Progenitor cell of endocrine pancreas (in vitro differentiated cells): ENCODE measurements around the gene ELN. TPM values are rescaled to one million over a fixed set of nuclear protein-coding genes. Genes with fewer than 3 reads are reported as not detected.

Experiments used
- DNase-seq: peaks from one replicate; pipeline ENCODE4 v3.0.0; 2021; ENCODE audit warnings: low spot score; ENCODE audit not compliant: unreplicated experiment
- H3K27ac Mint-ChIP-seq: 2 replicates; pipeline ENCODE4 v1.8.0; 2021; ENCODE audit warnings: mild to moderate bottlenecking, moderate library complexity, mixed read lengths
- H3K27me3 Mint-ChIP-seq: 2 replicates; pipeline ENCODE4 v1.8.0; 2021; ENCODE audit warnings: mixed read lengths
- H3K36me3 Mint-ChIP-seq: 2 replicates; pipeline ENCODE4 v1.8.0; 2022; ENCODE audit warnings: mixed read lengths; ENCODE audit not compliant: insufficient read depth
- H3K4me1 Mint-ChIP-seq: 2 replicates; pipeline ENCODE4 v1.8.0; 2021; ENCODE audit warnings: low read depth, mixed read lengths
- H3K4me3 Mint-ChIP-seq: 2 replicates; pipeline ENCODE4 v1.8.0; 2021; ENCODE audit warnings: low read depth, mild to moderate bottlenecking, moderate library complexity, mixed read lengths
- H3K9me3 Mint-ChIP-seq: 2 replicates; pipeline ENCODE4 v1.8.0; 2021; ENCODE audit warnings: low read depth, mixed read lengths
- CTCF ChIP-seq: fragments of 200-600 bp; sonication (generic); IDR thresholded peaks from one replicate; pipeline ENCODE4 v1.5.0; 2021; ENCODE audit warnings: antibody characterized with exemption, mild to moderate bottlenecking; ENCODE audit not compliant: unreplicated experiment
- total RNA-seq: library from RNA; stranded (reverse); gene quantifications from 2 replicates; pipeline ENCODE4 v1.2.1, GENCODE V29; 2021

Gene ELN
- total RNA-seq, 1 donor from 2014 or later: 0.26 TPM

GRCh38 chr7:74071121-74071520 is 43.1 kb downstream of the ELN start:
- Mint-ChIP-seq H3K4me3 (no peak overlapping the region), H3K36me3 (no peaks in the 10 kb centered on the region), H3K9me3 (no peaks in the 10 kb centered on the region), H3K27me3 (no peaks in the 10 kb centered on the region), H3K27ac (no peak overlapping the region), H3K4me1 (no peaks in the 10 kb centered on the region)
- TF ChIP-seq CTCF: no peak
- no peak for DNase-seq

GRCh38 chr7:74074770-74075169 is 46.8 kb downstream of the ELN start:
- H3K27ac Mint-ChIP-seq: no peak overlapping the region
- no peaks in the 10 kb centered on the region for H3K36me3 Mint-ChIP-seq
- no peaks in the 10 kb centered on the region for H3K27me3 Mint-ChIP-seq
- H3K4me1 Mint-ChIP-seq: no peaks in the 10 kb centered on the region
- no peak for DNase-seq
- no peak overlapping the region for H3K4me3 Mint-ChIP-seq
- no peak for TF ChIP-seq CTCF
- H3K9me3 Mint-ChIP-seq: no peaks in the 10 kb centered on the region

DNA sequence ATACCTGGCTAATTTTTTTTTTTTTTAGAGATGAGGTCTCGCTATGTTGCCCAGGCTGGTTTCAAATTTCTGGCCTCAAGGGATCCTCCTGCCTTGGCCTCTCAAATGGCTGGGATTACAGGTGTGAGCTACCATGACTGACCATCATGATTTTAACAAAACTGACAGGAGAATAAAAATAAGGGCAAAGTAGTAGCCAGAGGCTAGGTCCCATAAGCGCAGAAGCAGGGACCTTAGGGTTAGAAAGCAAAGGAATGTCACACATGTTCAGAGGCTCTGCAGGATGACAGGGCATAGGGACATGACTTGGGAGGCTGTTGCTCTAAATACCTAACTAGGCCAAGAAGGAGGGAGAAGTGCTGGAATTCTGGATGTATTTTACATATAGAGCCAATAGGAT is 50.5 kb downstream of the ELN start:
- Mint-ChIP-seq H3K36me3 (no peaks in the 10 kb centered on the region), H3K4me1 (peaks cover 3% of the 10 kb centered on the region), H3K27me3 (no peaks in the 10 kb centered on the region), H3K27ac (peak overlapping the region; percentile 57), H3K9me3 (no peaks in the 10 kb centered on the region), H3K4me3 (no peak overlapping the region)
- DNase-seq: no peak
- no peak for TF ChIP-seq CTCF

DNA sequence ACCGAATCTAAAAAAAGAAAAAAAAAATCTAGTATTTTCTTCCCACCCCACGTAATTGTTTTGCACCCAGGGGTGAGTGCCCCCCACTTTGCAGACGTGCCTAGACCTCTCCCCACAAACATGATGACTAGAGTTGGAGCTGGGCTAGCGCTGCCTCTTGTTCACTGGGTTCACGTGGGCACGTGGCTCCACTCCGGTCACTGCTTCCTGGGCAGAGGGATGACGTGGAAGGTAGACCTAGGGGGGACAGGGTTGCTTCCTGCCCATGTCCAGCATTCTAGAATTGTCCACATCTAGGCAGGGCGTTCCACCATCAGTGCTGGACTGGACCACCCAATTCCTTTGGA is 54.8 kb downstream of the ELN start:
- Mint-ChIP-seq H3K36me3 (peaks cover 8% of the 10 kb centered on the region), H3K27me3 (no peaks in the 10 kb centered on the region), H3K4me3 (peak overlapping the region; percentile 75), H3K4me1 (peaks cover 6% of the 10 kb centered on the region), H3K9me3 (no peaks in the 10 kb centered on the region), H3K27ac (peak overlapping the region; percentile 94)
- TF ChIP-seq CTCF: no peak
- no peak for DNase-seq

DNA sequence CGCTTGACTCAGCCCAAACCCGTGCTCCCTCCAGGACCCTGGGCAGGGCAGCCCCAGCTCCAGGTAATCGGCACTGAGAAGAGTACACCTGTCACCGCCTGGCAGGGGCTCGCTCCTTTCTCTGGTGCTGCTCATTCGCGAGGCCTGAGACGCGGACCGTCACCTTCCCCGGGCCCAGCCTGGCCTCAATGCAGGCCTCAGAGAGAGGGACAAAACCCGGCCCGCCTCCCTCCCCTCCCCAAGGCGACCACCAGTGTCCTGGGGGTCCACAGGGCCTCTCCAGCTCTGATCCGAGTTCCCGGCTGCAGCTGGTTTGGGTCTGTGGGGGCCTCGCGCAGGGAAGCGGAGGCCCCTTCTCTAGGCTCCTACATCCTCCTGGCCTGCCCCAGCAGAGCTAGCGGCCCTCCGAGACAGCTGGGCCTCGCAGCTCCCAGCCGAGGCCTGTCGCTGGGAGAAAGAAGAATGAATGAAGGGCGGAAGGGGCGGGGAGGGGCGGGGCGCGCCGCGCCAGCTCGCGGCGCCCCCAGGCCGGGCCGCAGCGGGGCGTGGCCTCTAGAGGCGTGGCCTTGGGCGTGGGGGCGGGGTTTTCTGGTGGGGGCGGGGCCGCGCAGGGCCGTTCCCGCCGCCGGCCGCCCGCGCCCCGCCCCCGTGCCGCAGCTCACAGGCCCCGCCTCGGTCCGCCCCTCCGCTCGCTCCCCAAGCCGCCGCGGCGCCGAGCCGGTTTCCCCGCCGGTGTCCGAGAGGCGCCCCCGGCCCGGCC is 55.3 kb downstream of the ELN start, which contains the start of gene LIMK1:
LIMK1 (plus strand) TSS at position 688 of the 760 bp plus-strand sequence. CDS start 187 bp downstream, outside the sequence.
- Mint-ChIP-seq H3K27me3 (no peaks in the 10 kb centered on the region), H3K36me3 (peaks cover 13% of the 10 kb centered on the region), H3K4me3 (peak within 1 kb of the TSS; percentile 82), H3K27ac (peak within 1 kb of the TSS; percentile 94), H3K9me3 (no peaks in the 10 kb centered on the region), H3K4me1 (peaks cover 6% of the 10 kb centered on the region)
- peak; percentile 76 for DNase-seq
- no peak for TF ChIP-seq CTCF
